HUES64 (cell line): ENCODE measurements around the gene SLC26A2.

Experiments used
- H3K27ac ChIP-seq: 2 replicates; pipeline ENCODE4 v1.7.0; 2013; ENCODE audit warnings: low read depth, low read length, inconsistent platforms
- H3K27me3 ChIP-seq: 2 replicates; pipeline ENCODE4 v1.6.1; 2013; ENCODE audit warnings: mild to moderate bottlenecking, low read length; ENCODE audit not compliant: insufficient read depth
- H3K36me3 ChIP-seq: 2 replicates; pipeline ENCODE4 v1.6.1; 2013; ENCODE audit warnings: mild to moderate bottlenecking, low read length; ENCODE audit not compliant: insufficient read depth
- H3K4me1 ChIP-seq: 2 replicates; pipeline ENCODE4 v1.6.1; 2013; ENCODE audit warnings: mild to moderate bottlenecking, low read length, moderate library complexity; ENCODE audit not compliant: insufficient read depth
- H3K4me3 ChIP-seq: 2 replicates; pipeline ENCODE4 v1.5.1; 2013; ENCODE audit warnings: mild to moderate bottlenecking, low read length, moderate library complexity
- H3K9ac ChIP-seq: 2 replicates; pipeline ENCODE4 v1.6.1; 2013; ENCODE audit warnings: mild to moderate bottlenecking, low read depth, low read length
- H3K9me3 ChIP-seq: 2 replicates; pipeline ENCODE4 v1.6.1; 2013; ENCODE audit warnings: low read depth, low read length; ENCODE audit not compliant: insufficient read depth
- WGBS: fragments of 150-250, 120-280 bp; methylation state at CpG from one replicate; pipeline ENCODE4 v1.1.7; 2013; ENCODE audit warnings: missing lambda C conversion rate; 5-methylcytosine and 5-hydroxymethylcytosine counted together

SLC26A2 gene

DNA sequence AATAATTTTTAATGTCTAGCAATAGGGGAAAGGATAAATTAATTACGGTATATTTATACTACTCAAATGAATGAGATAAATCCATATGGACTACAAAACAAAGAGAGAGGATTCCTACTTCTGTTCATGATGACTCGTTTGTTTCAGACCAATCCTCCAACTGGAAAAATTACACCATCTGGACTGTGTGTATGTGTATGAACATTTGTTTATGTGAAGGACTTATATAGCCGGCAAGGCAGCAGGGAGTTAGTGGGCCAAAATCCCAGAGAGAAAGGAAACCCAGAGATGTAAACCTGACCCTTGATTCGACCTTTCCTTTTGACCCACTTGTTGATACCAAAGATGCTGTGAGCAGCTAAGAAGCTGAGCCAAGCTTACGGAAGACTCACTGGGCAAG is 36.1 kb upstream of the SLC26A2 start:
- no peak overlapping the region for H3K9ac ChIP-seq
- no peak overlapping the region for H3K4me3 ChIP-seq
- H3K27ac ChIP-seq: no peak overlapping the region
- no peaks in the 10 kb centered on the region for H3K27me3 ChIP-seq
- H3K4me1 ChIP-seq: no peaks in the 10 kb centered on the region
- WGBS: 92% methylated on average over 4 of the region's 5 CpGs
- no peaks in the 10 kb centered on the region for H3K36me3 ChIP-seq
- no peaks in the 10 kb centered on the region for H3K9me3 ChIP-seq

DNA sequence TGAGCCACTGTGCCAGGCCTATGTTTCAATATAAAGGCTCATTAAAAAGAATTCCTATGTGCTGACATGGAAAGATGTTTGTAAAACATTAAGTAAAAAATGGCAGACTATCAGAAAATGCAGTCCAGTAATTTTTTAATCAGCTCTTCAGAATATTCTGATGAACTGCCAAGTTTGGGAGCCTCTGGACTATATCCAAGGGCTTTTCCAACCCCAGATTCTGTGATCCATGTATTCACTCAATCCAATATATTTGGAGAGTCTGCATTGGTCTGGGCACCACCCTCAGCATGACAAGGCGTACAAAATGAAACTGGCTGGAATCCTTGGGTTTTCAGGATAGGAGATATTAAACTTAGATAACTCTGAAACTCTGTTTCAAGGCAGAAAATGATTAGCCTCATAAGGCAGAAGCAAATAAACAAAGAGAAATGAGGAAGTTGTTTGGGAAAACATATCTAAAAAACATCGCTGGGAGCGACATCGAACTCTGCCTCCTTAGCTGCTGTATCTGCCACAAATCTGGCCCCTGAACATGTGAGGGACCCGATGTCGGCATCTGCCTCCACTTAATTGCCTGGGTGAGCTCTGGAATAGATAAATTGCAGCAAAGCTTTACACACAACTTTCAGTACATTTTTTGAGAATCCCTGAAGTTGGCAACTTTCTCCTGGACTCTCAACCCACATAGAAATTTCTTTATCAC is 30.4 kb upstream of the SLC26A2 start:
- H3K36me3 ChIP-seq: no peaks in the 10 kb centered on the region
- no peaks in the 10 kb centered on the region for H3K9me3 ChIP-seq
- no peak overlapping the region for H3K4me3 ChIP-seq
- 97% methylated on average over 6 of the region's 6 CpGs for WGBS
- H3K4me1 ChIP-seq: no peaks in the 10 kb centered on the region
- H3K9ac ChIP-seq: no peak overlapping the region
- no peaks in the 10 kb centered on the region for H3K27me3 ChIP-seq
- no peak overlapping the region for H3K27ac ChIP-seq

DNA sequence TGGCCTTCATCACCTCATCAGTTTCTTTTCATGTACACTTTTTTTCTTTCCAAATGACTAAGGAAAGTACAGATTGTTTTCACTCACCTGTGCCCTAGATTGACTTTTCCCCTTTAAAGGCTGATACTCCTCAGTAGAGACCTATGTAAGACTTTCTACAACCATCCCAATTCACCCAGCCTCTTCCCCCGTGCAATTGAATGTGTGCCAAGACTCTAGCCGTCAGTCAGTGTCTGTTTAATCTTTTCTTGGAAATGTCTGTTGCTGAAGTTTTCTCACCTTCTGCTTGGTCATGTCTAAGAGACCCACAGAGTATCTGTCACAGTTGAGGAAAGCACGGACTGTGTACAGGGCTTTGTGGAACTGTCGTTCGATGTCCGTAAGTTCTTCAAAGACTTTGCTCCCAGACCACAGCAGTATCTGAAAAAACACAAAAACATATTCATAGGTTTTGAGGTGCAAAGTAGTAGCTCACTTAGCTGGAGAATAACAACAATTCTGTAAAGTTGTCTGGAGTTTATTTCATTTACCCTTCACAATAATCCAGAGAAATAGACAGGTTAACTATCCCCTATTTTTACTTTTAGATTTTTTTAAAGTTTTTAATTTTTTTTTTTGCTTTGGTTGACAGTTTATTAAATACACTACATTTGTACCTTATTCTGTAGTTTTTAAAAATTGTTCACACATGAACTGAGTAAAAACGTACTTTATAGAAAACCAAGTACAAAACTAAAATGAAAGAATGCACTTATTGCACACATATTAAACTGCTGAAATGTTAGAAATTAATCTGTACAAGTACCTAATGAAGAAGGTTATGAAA is 29.6 kb upstream of the SLC26A2 start:
- H3K27me3 ChIP-seq: no peaks in the 10 kb centered on the region
- no peak overlapping the region for H3K4me3 ChIP-seq
- H3K27ac ChIP-seq: no peak overlapping the region
- 90% methylated on average over 6 of the region's 7 CpGs for WGBS
- no peak overlapping the region for H3K9ac ChIP-seq
- H3K4me1 ChIP-seq: no peaks in the 10 kb centered on the region
- no peaks in the 10 kb centered on the region for H3K9me3 ChIP-seq
- H3K36me3 ChIP-seq: no peaks in the 10 kb centered on the region

DNA sequence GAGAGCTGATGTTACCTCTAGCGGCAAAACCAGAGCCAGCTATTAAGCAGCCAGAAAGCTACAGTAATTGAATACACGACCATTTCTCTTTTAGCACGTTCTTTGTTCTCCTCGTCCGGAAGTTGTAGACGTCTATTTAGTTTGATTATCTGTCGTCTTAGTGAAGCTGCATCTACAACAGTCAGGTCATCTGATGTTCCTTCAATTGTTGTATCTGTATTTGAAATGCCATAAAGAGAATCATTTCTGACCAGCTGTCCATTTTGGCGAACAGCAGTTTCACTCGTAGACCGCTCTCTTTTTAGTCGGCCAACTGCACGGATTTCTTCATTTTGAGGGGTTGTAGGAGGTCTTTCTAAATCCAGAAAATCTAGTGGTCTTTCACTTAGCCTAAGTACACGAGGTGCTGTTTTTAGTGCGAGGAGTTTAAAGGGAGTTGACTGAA is 28.5 kb upstream of the SLC26A2 start:
- Histone ChIP-seq H3K9me3 (no peaks in the 10 kb centered on the region), H3K27me3 (no peaks in the 10 kb centered on the region), H3K36me3 (no peaks in the 10 kb centered on the region), H3K27ac (no peak overlapping the region), H3K4me1 (no peaks in the 10 kb centered on the region), H3K4me3 (no peak overlapping the region), H3K9ac (no peak overlapping the region)
- WGBS: 92% methylated on average over 14 of the region's 14 CpGs

DNA sequence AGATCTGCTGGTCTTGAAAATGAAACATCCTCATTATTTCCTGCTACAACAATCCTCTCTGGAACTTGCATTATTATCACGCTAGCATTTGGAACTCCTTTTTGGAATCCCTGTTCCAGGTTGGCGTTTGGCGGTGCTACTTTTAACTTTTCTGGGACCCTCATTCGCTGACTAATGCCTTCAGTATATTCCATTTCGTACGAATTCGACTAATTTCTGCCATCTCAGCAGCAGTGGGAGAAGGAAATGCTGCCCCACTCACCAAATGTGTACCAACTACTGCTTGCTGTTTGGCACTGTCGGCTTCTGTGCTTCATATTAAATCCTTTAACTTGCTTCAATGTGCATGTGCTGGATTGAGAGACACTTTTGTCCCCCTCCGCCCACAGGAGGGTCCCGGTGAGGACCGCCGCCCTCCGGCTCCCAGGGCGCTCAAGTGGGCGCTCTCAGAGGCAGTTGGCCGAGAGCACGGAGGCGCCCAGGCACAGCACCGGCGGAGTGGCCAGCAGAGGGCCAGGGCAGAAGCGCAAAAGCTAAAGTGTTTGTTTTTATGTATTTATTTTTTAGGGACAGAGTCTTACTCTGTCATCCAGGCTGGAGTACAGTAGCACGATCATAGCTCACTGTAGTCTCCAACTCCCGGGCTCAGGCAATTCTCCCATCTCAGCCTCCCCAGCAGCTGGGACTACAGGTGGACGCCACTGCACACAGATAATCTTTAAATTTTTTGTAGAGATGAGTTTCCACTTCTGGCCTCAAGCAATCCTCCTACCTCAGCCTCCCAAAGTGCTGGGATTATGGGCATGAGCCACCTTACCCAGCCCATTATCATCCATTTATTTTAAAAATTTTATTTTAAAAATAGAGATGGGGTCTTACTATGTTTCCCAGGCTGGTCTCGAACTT is 27.9 kb upstream of the SLC26A2 start:
- Histone ChIP-seq H3K27me3 (no peaks in the 10 kb centered on the region), H3K27ac (no peak overlapping the region), H3K9ac (no peak overlapping the region), H3K4me3 (no peak overlapping the region), H3K36me3 (no peaks in the 10 kb centered on the region), H3K9me3 (no peaks in the 10 kb centered on the region), H3K4me1 (no peaks in the 10 kb centered on the region)
- 87% methylated on average over 25 of the region's 25 CpGs for WGBS

DNA sequence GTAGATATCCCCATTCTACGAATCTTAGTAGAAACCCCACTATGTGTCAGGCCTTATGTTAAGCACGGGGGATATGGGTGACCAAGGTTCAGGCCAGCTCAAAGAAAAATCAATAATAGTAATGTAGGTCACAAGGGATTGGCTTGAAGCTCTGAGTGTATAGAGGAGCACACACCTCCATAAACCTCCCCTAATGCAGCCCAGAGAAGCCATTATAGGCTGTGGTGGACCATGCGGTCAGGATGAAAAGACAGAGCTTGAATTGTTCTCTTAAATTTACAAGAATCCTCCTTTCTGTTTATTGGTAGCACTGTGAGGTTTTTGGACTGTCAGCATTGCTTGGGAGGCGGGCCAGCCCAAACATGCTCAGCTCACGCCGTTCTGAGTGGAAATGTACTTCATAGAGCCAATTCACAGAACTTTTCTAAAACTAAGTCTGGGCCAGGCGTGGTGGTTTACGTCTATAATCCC is 25.1 kb upstream of the SLC26A2 start:
- Histone ChIP-seq H3K9ac (no peak overlapping the region), H3K27ac (no peak overlapping the region), H3K4me3 (no peak overlapping the region), H3K36me3 (no peaks in the 10 kb centered on the region), H3K9me3 (no peaks in the 10 kb centered on the region), H3K27me3 (no peaks in the 10 kb centered on the region), H3K4me1 (peaks cover 5% of the 10 kb centered on the region; the same call in 1 of the 2 replicates)
- 95% methylated on average over 8 of the region's 8 CpGs for WGBS

DNA sequence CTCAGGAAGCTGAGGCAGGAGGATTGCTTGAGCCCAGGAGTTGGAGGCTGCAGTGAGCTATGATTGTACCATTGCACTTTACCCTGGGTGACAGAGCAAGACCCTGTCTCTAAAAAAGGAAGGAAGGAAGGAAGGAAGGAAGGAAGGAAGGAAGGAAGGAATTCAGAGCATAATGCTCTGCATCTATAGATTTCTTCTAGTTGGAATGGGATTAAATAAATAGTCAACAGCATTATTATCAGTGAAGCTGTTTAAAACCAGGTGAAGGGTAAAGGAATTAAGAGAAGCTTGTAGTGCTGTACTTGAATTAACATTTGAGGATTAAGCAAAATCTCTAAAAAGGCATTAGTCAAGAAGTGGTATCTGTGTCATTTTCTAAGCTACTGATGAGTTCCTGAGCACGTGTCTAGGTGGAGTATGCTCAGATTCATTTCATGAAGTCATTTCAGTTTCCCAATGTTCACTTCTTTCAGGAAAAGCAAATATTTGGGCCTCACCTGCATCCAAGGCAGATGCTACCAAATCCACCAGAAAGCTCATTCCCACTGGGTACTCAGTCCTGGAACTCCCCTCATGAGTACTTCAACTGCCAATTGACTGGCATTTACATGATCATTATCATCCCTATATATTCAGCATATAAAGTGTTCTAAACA is 24.4 kb upstream of the SLC26A2 start:
- Histone ChIP-seq H3K4me3 (no peak overlapping the region), H3K36me3 (no peaks in the 10 kb centered on the region), H3K27me3 (no peaks in the 10 kb centered on the region), H3K27ac (no peak overlapping the region), H3K9ac (no peak overlapping the region), H3K9me3 (no peaks in the 10 kb centered on the region), H3K4me1 (peaks cover 5% of the 10 kb centered on the region; the same call in 1 of the 2 replicates)
- 83% methylated on average over 1 of the region's 1 CpG for WGBS

DNA sequence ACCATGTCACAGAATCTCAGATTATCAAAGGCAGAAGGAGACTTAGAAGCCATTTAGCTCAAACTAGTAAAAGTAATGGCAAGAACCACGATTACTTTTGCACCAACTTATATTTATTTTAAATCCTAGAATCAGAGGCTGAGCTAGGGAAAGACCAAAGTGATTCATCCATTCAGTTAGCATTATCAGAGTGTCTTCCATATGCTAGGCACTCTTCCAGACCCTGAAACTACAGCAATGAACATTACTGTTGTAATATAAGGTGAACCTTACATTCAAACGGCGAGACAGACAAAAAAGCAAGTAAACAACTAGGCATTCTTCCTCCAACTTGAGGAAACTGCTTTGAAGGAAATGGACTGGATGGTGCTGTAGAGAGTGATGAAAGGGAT is 23.9 kb upstream of the SLC26A2 start:
- no peaks in the 10 kb centered on the region for H3K27me3 ChIP-seq
- peaks cover 5% of the 10 kb centered on the region; the same call in 1 of the 2 replicates for H3K4me1 ChIP-seq
- no peaks in the 10 kb centered on the region for H3K9me3 ChIP-seq
- H3K4me3 ChIP-seq: no peak overlapping the region
- no peaks in the 10 kb centered on the region for H3K36me3 ChIP-seq
- WGBS: 100% methylated on average over 3 of the region's 3 CpGs
- no peak overlapping the region for H3K9ac ChIP-seq
- no peak overlapping the region for H3K27ac ChIP-seq

DNA sequence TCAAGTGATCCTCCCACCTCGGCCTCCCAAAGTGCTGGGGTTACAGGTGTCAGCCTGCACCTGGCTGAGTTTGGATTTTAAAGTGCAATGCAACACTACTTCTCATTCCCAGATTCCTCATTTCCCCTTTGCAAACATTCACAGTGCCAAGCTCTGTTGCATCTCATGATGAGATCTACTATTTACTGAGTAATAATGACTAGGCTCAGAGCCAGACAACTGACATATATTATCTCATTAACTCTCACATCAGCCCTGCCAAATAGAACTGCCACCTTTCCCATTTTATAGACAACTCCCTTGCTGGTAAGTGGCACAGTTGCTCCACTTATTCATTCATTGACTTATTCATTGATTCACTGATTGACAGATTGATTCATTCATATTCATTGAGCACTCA is 22.9 kb upstream of the SLC26A2 start:
- no peak overlapping the region for H3K27ac ChIP-seq
- H3K4me1 ChIP-seq: peaks cover 5% of the 10 kb centered on the region; the same call in 1 of the 2 replicates
- WGBS: 97% methylated on average over 1 of the region's 1 CpG
- no peaks in the 10 kb centered on the region for H3K27me3 ChIP-seq
- H3K36me3 ChIP-seq: no peaks in the 10 kb centered on the region
- no peaks in the 10 kb centered on the region for H3K9me3 ChIP-seq
- H3K4me3 ChIP-seq: no peak overlapping the region
- H3K9ac ChIP-seq: no peak overlapping the region

DNA sequence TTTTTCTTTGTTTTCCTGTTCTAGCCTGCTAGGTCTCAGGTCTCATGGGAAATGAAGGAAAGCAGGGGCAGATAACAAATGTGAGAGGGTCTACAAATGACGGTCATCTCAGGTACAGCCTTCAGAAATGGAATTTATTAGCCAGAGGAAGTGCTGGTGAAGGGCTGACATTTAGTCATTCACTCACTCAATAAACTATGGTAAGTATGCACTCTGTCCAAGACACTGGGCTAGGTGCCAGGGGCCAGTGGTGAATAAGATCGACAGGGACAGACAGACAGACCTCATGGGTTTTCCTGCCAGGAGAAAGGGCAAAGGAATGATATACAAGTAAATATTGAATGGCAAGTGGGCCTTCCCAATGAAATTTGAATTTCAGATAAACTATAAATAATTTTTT is 22.3 kb upstream of the SLC26A2 start:
- 89% methylated on average over 2 of the region's 2 CpGs for WGBS
- no peak overlapping the region for H3K9ac ChIP-seq

More for the DNA sequence above, 22.3 kb upstream of the SLC26A2 start:
- no peaks in the 10 kb centered on the region for H3K9me3 ChIP-seq
- peaks cover 5% of the 10 kb centered on the region; the same call in 1 of the 2 replicates for H3K4me1 ChIP-seq
- H3K27me3 ChIP-seq: no peaks in the 10 kb centered on the region
- no peak overlapping the region for H3K4me3 ChIP-seq
- no peak overlapping the region for H3K27ac ChIP-seq
- H3K36me3 ChIP-seq: no peaks in the 10 kb centered on the region
